Measurements from ENCODE around the gene CYP4F2. TPM values are rescaled to one million over a fixed set of nuclear protein-coding genes. Genes with fewer than 3 reads are reported as not detected.

The CYP4F2 gene
- total and polyA plus RNA-seq, 9 of the 15 experiments (the other 6 are each of a cell fraction or from before 2014, with no cell fraction given) = 0.10 to 0.56 (median 0.32) TPM; not detected in 2

DNA sequence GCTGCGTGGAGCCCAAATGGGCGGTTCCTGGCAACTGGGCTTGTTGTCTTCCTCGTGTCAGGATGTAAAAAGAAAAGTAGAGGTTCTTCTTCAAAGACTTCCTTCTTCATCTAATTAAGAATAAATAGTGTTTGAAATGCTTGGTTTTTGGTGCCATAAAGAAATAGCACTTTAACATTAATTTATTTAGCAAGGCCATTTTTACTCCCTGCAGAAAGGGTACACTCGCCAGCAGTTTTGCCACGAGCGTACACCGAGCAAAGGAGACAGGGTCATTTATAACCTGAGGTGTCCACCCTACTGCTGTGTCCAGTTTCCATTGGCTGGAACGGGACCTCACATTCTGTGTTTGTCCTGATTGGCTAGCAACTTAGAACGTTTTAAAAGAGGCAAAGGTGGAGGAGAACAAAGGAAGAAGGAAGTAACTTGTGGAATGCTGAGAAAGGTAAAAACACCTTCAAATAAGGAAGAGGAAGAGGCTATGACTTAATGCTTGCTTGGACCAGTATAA is 60.6 kb downstream of the CYP4F2 start (continued):
- no peak for TF ChIP-seq RBM14 (IDR thresholded peaks at IDR 0.05; ENCODE audit: borderline replicate concordance, insufficient read depth, low read depth, low read length)
- TF ChIP-seq, protein P1, sequence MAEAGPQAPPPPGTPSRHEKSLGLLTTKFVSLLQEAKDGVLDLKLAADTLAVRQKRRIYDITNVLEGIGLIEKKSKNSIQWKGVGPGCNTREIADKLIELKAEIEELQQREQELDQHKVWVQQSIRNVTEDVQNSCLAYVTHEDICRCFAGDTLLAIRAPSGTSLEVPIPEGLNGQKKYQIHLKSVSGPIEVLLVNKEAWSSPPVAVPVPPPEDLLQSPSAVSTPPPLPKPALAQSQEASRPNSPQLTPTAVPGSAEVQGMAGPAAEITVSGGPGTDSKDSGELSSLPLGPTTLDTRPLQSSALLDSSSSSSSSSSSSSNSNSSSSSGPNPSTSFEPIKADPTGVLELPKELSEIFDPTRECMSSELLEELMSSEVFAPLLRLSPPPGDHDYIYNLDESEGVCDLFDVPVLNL (CRISPR knock-in tag; IDR thresholded peaks at IDR 0.05; ENCODE audit: low read depth) = no peak
- TF ChIP-seq, protein P2, sequence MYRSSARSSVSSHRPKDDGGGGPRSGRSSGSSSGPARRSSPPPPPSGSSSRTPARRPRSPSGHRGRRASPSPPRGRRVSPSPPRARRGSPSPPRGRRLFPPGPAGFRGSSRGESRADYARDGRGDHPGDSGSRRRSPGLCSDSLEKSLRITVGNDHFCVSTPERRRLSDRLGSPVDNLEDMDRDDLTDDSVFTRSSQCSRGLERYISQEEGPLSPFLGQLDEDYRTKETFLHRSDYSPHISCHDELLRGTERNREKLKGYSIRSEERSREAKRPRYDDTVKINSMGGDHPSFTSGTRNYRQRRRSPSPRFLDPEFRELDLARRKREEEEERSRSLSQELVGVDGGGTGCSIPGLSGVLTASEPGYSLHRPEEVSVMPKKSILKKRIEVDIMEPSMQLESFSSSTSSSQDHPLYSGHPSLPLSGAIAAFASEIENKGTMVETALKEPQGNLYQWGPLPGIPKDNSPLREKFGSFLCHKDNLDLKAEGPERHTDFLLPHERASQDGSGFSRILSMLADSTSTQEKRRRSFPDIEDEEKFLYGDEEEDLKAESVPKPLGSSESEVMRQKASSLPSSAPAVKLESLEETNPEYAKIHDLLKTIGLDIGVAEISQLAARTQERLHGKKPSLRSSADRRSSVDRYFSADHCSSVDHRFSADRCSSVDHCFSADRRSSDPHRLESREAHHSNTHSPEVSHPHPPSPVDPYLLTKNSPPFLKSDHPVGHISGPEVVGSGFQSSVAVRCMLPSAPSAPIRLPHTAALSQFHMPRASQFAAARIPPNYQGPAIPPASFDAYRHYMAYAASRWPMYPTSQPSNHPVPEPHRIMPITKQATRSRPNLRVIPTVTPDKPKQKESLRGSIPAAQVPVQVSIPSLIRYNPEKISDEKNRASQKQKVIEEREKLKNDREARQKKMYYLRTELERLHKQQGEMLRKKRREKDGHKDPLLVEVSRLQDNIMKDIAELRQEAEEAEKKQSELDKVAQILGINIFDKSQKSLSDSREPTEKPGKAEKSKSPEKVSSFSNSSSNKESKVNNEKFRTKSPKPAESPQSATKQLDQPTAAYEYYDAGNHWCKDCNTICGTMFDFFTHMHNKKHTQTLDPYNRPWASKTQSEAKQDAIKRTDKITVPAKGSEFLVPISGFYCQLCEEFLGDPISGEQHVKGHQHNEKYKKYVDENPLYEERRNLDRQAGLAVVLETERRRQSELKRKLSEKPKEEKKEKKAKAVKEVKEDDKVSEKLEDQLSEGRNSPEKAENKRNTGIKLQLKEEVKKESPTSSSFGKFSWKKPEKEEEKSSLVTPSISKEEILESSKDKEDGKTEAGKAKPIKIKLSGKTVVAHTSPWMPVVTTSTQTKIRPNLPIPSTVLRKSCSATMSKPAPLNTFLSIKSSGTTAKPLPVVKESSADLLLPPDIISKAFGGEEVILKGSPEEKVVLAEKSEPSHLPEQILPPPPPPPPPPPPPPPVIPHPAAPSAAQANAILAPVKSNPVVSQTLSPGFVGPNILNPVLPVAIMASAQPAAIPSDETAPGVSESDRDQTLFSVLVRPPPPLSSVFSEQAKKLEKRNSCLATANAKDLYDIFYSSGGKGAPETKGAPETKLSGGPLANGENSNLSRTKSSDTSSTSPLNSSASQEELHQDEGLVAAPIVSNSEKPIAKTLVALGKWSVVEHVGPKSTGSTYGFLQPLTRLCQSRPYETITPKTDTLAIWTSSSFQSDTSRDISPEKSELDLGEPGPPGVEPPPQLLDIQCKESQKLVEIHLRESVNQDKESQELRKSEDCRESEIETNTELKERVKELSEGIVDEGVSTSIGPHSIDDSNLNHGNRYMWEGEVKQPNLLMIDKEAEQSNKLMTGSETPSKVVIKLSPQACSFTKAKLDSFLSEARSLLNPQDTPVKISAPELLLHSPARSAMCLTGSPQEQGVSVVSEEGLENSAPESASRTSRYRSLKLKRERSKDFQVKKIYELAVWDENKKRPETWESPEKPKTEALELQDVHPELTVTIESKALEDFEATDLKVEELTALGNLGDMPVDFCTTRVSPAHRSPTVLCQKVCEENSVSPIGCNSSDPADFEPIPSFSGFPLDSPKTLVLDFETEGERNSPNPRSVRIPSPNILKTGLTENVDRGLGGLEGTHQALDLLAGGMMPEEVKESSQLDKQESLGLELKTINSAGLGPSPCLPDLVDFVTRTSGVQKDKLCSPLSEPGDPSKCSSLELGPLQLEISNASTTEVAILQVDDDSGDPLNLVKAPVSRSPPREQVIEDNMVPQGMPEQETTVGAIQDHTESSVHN (IDR thresholded peaks at IDR 0.05; ENCODE audit: borderline replicate concordance in 1 of 2, low read depth in 1 of 2) = 0 out of 4 replicates have a peak, but pooled peaks of 1 of the 2 experiments have one; percentile 49

Data from K562 (cell line).